HUES48 (cell line): ENCODE data around the gene CCDC186.
A peak's percentile ranks its signal among the peaks of the same experiment; 100 is the strongest.

ENCODE experiments used
- H3K27ac ChIP-seq: one replicate; pipeline ENCODE4 v1.7.0; 2013; ENCODE audit warnings: low read depth, low read length, inconsistent platforms
- H3K27me3 ChIP-seq: 2 replicates; pipeline ENCODE4 v1.6.1; 2013; ENCODE audit warnings: mild to moderate bottlenecking, low read length; ENCODE audit not compliant: control insufficient read depth, insufficient read depth
- H3K36me3 ChIP-seq: 2 replicates; pipeline ENCODE4 v1.6.1; 2013; ENCODE audit warnings: low read length; ENCODE audit not compliant: control insufficient read depth, insufficient read depth
- H3K4me1 ChIP-seq: 2 replicates; pipeline ENCODE4 v1.6.1; 2013; ENCODE audit warnings: mild to moderate bottlenecking, low read length; ENCODE audit not compliant: control insufficient read depth, insufficient read depth
- H3K4me3 ChIP-seq: 2 replicates; pipeline ENCODE4 v1.5.1; 2013; ENCODE audit warnings: mild to moderate bottlenecking, low read depth, low read length
- H3K9ac ChIP-seq: 2 replicates; pipeline ENCODE4 v1.6.1; 2013; ENCODE audit warnings: mild to moderate bottlenecking, low read depth, low read length, moderate library complexity
- H3K9me3 ChIP-seq: 2 replicates; pipeline ENCODE4 v1.6.1; 2013; ENCODE audit warnings: low read length; ENCODE audit not compliant: control insufficient read depth, insufficient read depth

The CCDC186 gene

GRCh38 chr10:114174695-114175188 lies 739 bp upstream of the CCDC186 start:
- H3K36me3 ChIP-seq, result peaks cover 7% of the 10 kb centered on the region
- 0 out of 2 replicates have a peak overlapping the region, but pooled peaks have one; percentile 6 for H3K9ac ChIP-seq
- no peaks in the 10 kb centered on the region for H3K27me3 ChIP-seq
- no peaks in the 10 kb centered on the region for H3K9me3 ChIP-seq
- peaks cover 17% of the 10 kb centered on the region for H3K4me1 ChIP-seq
- H3K27ac ChIP-seq, result no peak overlapping the region
- peak overlapping the region; percentile 95 for H3K4me3 ChIP-seq

- Histone ChIP-seq H3K27me3 (no peaks in the 10 kb centered on the region), H3K27ac (peak overlapping the region; percentile 98), H3K9ac (peak overlapping the region; percentile 86), H3K36me3 (peaks cover 7% of the 10 kb centered on the region), H3K4me1 (peaks cover 12% of the 10 kb centered on the region; the same call in 1 of the 2 replicates), H3K4me3 (peak overlapping the region; percentile 95), H3K9me3 (peaks cover 4% of the 10 kb centered on the region; the same call in 1 of the 2 replicates)
Observed at GRCh38 chr10:114173603-114173920, 441 bp downstream of the CCDC186 start.

GRCh38 chr10:114172776-114173602 lies 1.0 kb downstream of the CCDC186 start:
- peaks cover 7% of the 10 kb centered on the region for H3K36me3 ChIP-seq
- peaks cover 6% of the 10 kb centered on the region; the same call in 1 of the 2 replicates for H3K9me3 ChIP-seq
- peak overlapping the region; percentile 86 for H3K9ac ChIP-seq
- peak overlapping the region; percentile 95 for H3K4me3 ChIP-seq
- H3K27me3 ChIP-seq, result no peaks in the 10 kb centered on the region
- H3K27ac ChIP-seq, result peak overlapping the region; percentile 98
- peaks cover 12% of the 10 kb centered on the region; the same call in 1 of the 2 replicates for H3K4me1 ChIP-seq

- peaks cover 12% of the 10 kb centered on the region; the same call in 1 of the 2 replicates for H3K4me1 ChIP-seq
- peaks cover 6% of the 10 kb centered on the region; the same call in 1 of the 2 replicates for H3K9me3 ChIP-seq
- H3K9ac ChIP-seq, result no peak overlapping the region
- no peak overlapping the region for H3K27ac ChIP-seq
- H3K27me3 ChIP-seq, result no peaks in the 10 kb centered on the region
- peak overlapping the region; percentile 95 for H3K4me3 ChIP-seq
- H3K36me3 ChIP-seq, result peaks cover 7% of the 10 kb centered on the region
Observed at GRCh38 chr10:114172216-114172615, 1.8 kb downstream of the CCDC186 start.

- Histone ChIP-seq H3K36me3 (peaks cover 7% of the 10 kb centered on the region), H3K9me3 (peaks cover 6% of the 10 kb centered on the region; the same call in 1 of the 2 replicates), H3K4me3 (no peak overlapping the region), H3K4me1 (peaks cover 31% of the 10 kb centered on the region), H3K9ac (no peak overlapping the region), H3K27ac (no peak overlapping the region), H3K27me3 (no peaks in the 10 kb centered on the region)
Observed at GRCh38 chr10:114168450-114169009, 5.5 kb downstream of the CCDC186 start.

- H3K27me3 ChIP-seq, result no peaks in the 10 kb centered on the region
- peaks cover 6% of the 10 kb centered on the region; the same call in 1 of the 2 replicates for H3K9me3 ChIP-seq
- H3K9ac ChIP-seq, result no peak overlapping the region
- H3K36me3 ChIP-seq, result peaks cover 10% of the 10 kb centered on the region
- no peak overlapping the region for H3K4me3 ChIP-seq
- H3K4me1 ChIP-seq, result peaks cover 31% of the 10 kb centered on the region
- H3K27ac ChIP-seq, result no peak overlapping the region
Observed at GRCh38 chr10:114167985-114168384, 6.0 kb downstream of the CCDC186 start.

- Histone ChIP-seq H3K27ac (peak overlapping the region; percentile 0), H3K36me3 (peaks cover 22% of the 10 kb centered on the region), H3K4me1 (peaks cover 21% of the 10 kb centered on the region), H3K9ac (no peak overlapping the region), H3K27me3 (no peaks in the 10 kb centered on the region), H3K4me3 (peak overlapping the region; percentile 12; the same call in 1 of the 2 replicates), H3K9me3 (peaks cover 6% of the 10 kb centered on the region; the same call in 1 of the 2 replicates)
Observed at GRCh38 chr10:114166494-114166893, 7.5 kb downstream of the CCDC186 start.

- H3K27ac ChIP-seq, result peak overlapping the region; percentile 0
- no peak overlapping the region for H3K9ac ChIP-seq
- peaks cover 6% of the 10 kb centered on the region; the same call in 1 of the 2 replicates for H3K9me3 ChIP-seq
- peaks cover 22% of the 10 kb centered on the region for H3K36me3 ChIP-seq
- H3K27me3 ChIP-seq, result no peaks in the 10 kb centered on the region
- peaks cover 21% of the 10 kb centered on the region for H3K4me1 ChIP-seq
- H3K4me3 ChIP-seq, result peak overlapping the region; percentile 12; the same call in 1 of the 2 replicates
Observed at GRCh38 chr10:114166043-114166442, 8.0 kb downstream of the CCDC186 start.

GRCh38 chr10:114163062-114163461 lies 10.9 kb downstream of the CCDC186 start:
- no peaks in the 10 kb centered on the region for H3K27me3 ChIP-seq
- H3K9ac ChIP-seq, result peak overlapping the region; percentile 20; the same call in 1 of the 2 replicates
- H3K4me1 ChIP-seq, result peaks cover 21% of the 10 kb centered on the region
- peaks cover 19% of the 10 kb centered on the region for H3K36me3 ChIP-seq
- H3K27ac ChIP-seq, result no peak overlapping the region
- no peak overlapping the region for H3K4me3 ChIP-seq
- no peaks in the 10 kb centered on the region for H3K9me3 ChIP-seq

GRCh38 chr10:114157912-114158311 lies 16.1 kb downstream of the CCDC186 start:
- no peak overlapping the region for H3K9ac ChIP-seq
- no peaks in the 10 kb centered on the region for H3K27me3 ChIP-seq
- H3K4me3 ChIP-seq, result no peak overlapping the region
- H3K4me1 ChIP-seq, result no peaks in the 10 kb centered on the region
- H3K9me3 ChIP-seq, result no peaks in the 10 kb centered on the region
- H3K27ac ChIP-seq, result no peak overlapping the region
- H3K36me3 ChIP-seq, result peaks cover 36% of the 10 kb centered on the region

- no peak overlapping the region for H3K9ac ChIP-seq
- no peaks in the 10 kb centered on the region for H3K4me1 ChIP-seq
- no peaks in the 10 kb centered on the region for H3K9me3 ChIP-seq
- no peak overlapping the region for H3K4me3 ChIP-seq
- peaks cover 58% of the 10 kb centered on the region for H3K36me3 ChIP-seq
- H3K27ac ChIP-seq, result no peak overlapping the region
- no peaks in the 10 kb centered on the region for H3K27me3 ChIP-seq
Observed at GRCh38 chr10:114151892-114152291, 22.1 kb downstream of the CCDC186 start.
